ENCODE measurements around the gene SOX1.

DNA sequence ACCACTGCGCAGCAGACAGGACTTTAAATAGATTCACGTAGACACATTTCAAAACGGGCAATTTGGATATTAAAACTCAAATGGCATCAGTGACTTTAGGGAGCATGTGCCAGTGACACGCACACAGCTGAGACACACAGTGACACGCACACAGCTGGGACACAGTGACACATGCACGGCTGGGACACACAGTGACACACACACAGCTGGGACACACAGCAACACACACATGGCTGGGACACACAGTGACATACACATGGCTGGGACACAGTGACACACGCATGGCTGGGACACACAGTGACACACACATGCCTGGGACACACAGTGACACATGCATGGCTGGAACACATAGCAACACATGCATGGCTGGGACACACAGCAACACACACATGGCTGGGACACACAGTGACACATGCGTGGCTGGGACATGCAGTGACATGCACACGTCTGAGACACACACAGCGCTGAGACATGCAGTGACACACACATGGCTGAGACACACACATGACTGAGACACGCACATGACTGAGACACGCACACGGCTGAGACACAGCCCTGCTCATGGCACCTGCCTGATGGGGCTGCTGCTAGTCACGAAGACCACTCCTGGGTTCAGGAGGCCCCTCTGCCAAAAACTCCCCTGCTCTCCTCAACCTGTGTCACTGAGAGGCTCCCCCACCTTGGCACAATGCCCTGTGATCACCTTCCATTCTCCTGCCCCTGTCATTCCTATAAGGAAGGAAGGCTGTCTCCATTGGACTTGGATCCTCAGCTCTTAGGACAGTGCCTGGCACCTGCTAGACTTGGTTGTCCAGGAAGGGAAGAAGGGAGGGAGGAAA lies 52.5 kb downstream of the SOX1 start:
- TF ChIP-seq, protein P1, sequence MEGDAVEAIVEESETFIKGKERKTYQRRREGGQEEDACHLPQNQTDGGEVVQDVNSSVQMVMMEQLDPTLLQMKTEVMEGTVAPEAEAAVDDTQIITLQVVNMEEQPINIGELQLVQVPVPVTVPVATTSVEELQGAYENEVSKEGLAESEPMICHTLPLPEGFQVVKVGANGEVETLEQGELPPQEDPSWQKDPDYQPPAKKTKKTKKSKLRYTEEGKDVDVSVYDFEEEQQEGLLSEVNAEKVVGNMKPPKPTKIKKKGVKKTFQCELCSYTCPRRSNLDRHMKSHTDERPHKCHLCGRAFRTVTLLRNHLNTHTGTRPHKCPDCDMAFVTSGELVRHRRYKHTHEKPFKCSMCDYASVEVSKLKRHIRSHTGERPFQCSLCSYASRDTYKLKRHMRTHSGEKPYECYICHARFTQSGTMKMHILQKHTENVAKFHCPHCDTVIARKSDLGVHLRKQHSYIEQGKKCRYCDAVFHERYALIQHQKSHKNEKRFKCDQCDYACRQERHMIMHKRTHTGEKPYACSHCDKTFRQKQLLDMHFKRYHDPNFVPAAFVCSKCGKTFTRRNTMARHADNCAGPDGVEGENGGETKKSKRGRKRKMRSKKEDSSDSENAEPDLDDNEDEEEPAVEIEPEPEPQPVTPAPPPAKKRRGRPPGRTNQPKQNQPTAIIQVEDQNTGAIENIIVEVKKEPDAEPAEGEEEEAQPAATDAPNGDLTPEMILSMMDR (IDR thresholded peaks at IDR 0.05): no peak
- TF ChIP-seq POLR2A (IDR thresholded peaks at IDR 0.05) (no peak), EP300 (IDR thresholded peaks at IDR 0.05) (no peak)
